Measurements from ENCODE around the gene TMCC3.
A peak's percentile ranks its signal among the peaks of the same experiment; 100 is the strongest.
"Not testable (repeated sequence)": the region's sequence is repeated elsewhere in the genome, so short reads cannot be mapped to it uniquely, and the experiment has no call there.

The TMCC3 gene

GRCh38 chr12:94595152-94595551 lies 55.2 kb downstream of the TMCC3 start:
- no peak for DNase-seq (ENCODE audit: low read depth)
- no peak overlapping the region for H3K4me3 ChIP-seq (ENCODE audit: low read length)
- no peak for TF ChIP-seq CTCF (IDR thresholded peaks at IDR 0.05; ENCODE audit: insufficient read depth, low read depth, low read length, missing control alignments)

GRCh38 chr12:94594443-94594825 lies 55.9 kb downstream of the TMCC3 start:
- no peak for TF ChIP-seq CTCF (IDR thresholded peaks at IDR 0.05; ENCODE audit: insufficient read depth, low read depth, low read length, missing control alignments)
- H3K4me3 ChIP-seq (ENCODE audit: low read length) = no peak overlapping the region
- DNase-seq (ENCODE audit: low read depth) = no peak

GRCh38 chr12:94593822-94594442 lies 56.4 kb downstream of the TMCC3 start:
- DNase-seq (ENCODE audit: low read depth) = no peak
- TF ChIP-seq CTCF (IDR thresholded peaks at IDR 0.05; ENCODE audit: insufficient read depth, low read depth, low read length, missing control alignments) = no peak
- H3K4me3 ChIP-seq (ENCODE audit: low read length) = no peak overlapping the region

GRCh38 chr12:94592723-94593122 lies 57.6 kb downstream of the TMCC3 start:
- H3K4me3 ChIP-seq (ENCODE audit: low read length) = not testable (repeated sequence)

GRCh38 chr12:94592080-94592479 lies 58.3 kb downstream of the TMCC3 start:
- no peak for TF ChIP-seq CTCF (IDR thresholded peaks at IDR 0.05; ENCODE audit: insufficient read depth, low read depth, low read length, missing control alignments)
- DNase-seq (ENCODE audit: low read depth) = peak; percentile 70
- H3K4me3 ChIP-seq (ENCODE audit: low read length) = no peak overlapping the region

More at GRCh38 chr12:94592723-94593122, 57.6 kb downstream of the TMCC3 start:
- not testable (repeated sequence) for DNase-seq (ENCODE audit: low read depth)

- H3K4me3 ChIP-seq (ENCODE audit: low read length) = no peak overlapping the region
- no peak for DNase-seq (ENCODE audit: low read depth)
- TF ChIP-seq CTCF (IDR thresholded peaks at IDR 0.05; ENCODE audit: insufficient read depth, low read depth, low read length, missing control alignments) = no peak
Observed at GRCh38 chr12:94590428-94590827, 59.9 kb downstream of the TMCC3 start.

- TF ChIP-seq CTCF (IDR thresholded peaks at IDR 0.05; ENCODE audit: insufficient read depth, low read depth, low read length, missing control alignments) = no peak
- DNase-seq (ENCODE audit: low read depth) = peak; percentile 88
- no peak overlapping the region for H3K4me3 ChIP-seq (ENCODE audit: low read length)
Observed at GRCh38 chr12:94589591-94590001, 60.8 kb downstream of the TMCC3 start.

All from epithelial cell of esophagus (primary cell).